CD4-positive, alpha-beta T cell (primary cell): ENCODE measurements around the gene ADAM8. TPM values are rescaled to one million over a fixed set of nuclear protein-coding genes. Genes with fewer than 3 reads are reported as not detected.

Source experiments
- ATAC-seq: fragments of 200-7000 bp; cut with Tn5 transposase; one replicate; pipeline ENCODE4 v1.10.0; 2022; ENCODE audit warnings: mild to moderate bottlenecking; ENCODE audit not compliant: poor library complexity
- CTCF ChIA-PET: fragments of 350-600 bp; sonication (Branson Sonifier 250); formaldehyde crosslinking; loops from one replicate; lab custom pipeline; 2021; ENCODE audit warnings: antibody characterized with exemption, inconsistent platforms; lab: Charles Lee
- POLR2A ChIA-PET: fragments of 350-600 bp; sonication (Branson Sonifier 250); formaldehyde crosslinking; loops from one replicate; lab custom pipeline; 2021; ENCODE audit warnings: antibody characterized with exemption, inconsistent platforms; lab: Charles Lee
- DNase-seq, 14 experiments: peaks; one replicate each; pipeline ENCODE4 v3.0.0-alpha.2; 2013 to 2020; ENCODE audit warnings: mixed read lengths in 2 of 14
- H3K27ac ChIP-seq, 2 donors: one replicate each; pipeline versions ENCODE4 v1.5.1 to v1.7.0; 2013; ENCODE audit warnings: low read length in 2 of 2, low read depth in 1 of 2, mild to moderate bottlenecking in 1 of 2
- H3K27me3 ChIP-seq, 2 experiments: 1 replicate in 1 of 2; 2 replicates in 1 of 2; pipeline versions ENCODE4 v1.6.1 to v1.7.0; 2013; ENCODE audit warnings: low read length in 2 of 2, control low read depth in 1 of 2, mild to moderate bottlenecking in 1 of 2, moderate library complexity in 1 of 2; ENCODE audit not compliant: insufficient read depth in 2 of 2, control insufficient read depth in 1 of 2
- H3K36me3 ChIP-seq: one replicate; pipeline ENCODE4 v1.6.1; 2013; ENCODE audit warnings: low read length, control low read depth; ENCODE audit not compliant: insufficient read depth
- H3K4me1 ChIP-seq: one replicate; pipeline ENCODE4 v1.6.1; 2013; ENCODE audit warnings: low read length, control low read depth; ENCODE audit not compliant: insufficient read depth
- H3K4me3 ChIP-seq: one replicate; pipeline ENCODE4 v1.5.1; 2013; ENCODE audit warnings: mild to moderate bottlenecking, low read length, moderate library complexity
- H3K9me3 ChIP-seq, 2 experiments: 1 replicate in 1 of 2; 2 replicates in 1 of 2; pipeline versions ENCODE4 v1.6.1 to v1.7.0; 2013; ENCODE audit warnings: low read length in 2 of 2, mild to moderate bottlenecking in 2 of 2, control low read depth in 1 of 2, moderate library complexity in 1 of 2; ENCODE audit not compliant: control insufficient read depth in 1 of 2, insufficient read depth in 1 of 2
- H3K27ac Mint-ChIP-seq: one replicate; pipeline ENCODE4 v1.8.0; 2020; ENCODE audit warnings: mixed read lengths
- H3K27me3 Mint-ChIP-seq: one replicate; pipeline ENCODE4 v1.8.0; 2021; ENCODE audit warnings: mixed read lengths
- H3K36me3 Mint-ChIP-seq: one replicate; pipeline ENCODE4 v1.8.0; 2021; ENCODE audit warnings: low read depth, mixed read lengths
- H3K4me1 Mint-ChIP-seq: one replicate; pipeline ENCODE4 v1.8.0; 2021; ENCODE audit warnings: low read depth, mixed read lengths
- H3K4me3 Mint-ChIP-seq: one replicate; pipeline ENCODE4 v1.8.0; 2020; ENCODE audit warnings: mild to moderate bottlenecking, mixed read lengths
- H3K9me3 Mint-ChIP-seq: one replicate; pipeline ENCODE4 v1.8.0; 2020; ENCODE audit warnings: mixed read lengths
- CTCF ChIP-seq: fragments of 200-600 bp; IDR thresholded peaks from one replicate; pipeline ENCODE4 v1.8.0; 2022; ENCODE audit warnings: antibody characterized with exemption, mild to moderate bottlenecking
- intact Hi-C, 2 experiments: fragments of 100-400 bp; cut with DNase I in 1 of 2; cut with micrococcal nuclease in 1 of 2; formaldehyde crosslinking; loops; one replicate each; pipeline versions ENCODE4 v1.15.1 to v1.9.0; 2023 to 2025; cut with DNase I, micrococcal nuclease
- total RNA-seq, 174 experiments: library from RNA in 2 of 174; stranded (reverse) in 2 of 174; gene quantifications; one replicate each; pipeline ENCODE4 v1.2.3 and lab custom pipeline; 2021 to 2026

ADAM8 gene
- total RNA-seq, 2 experiments from 2014 or later, result 95.6 to 95.9 TPM

GRCh38 chr10:133257489-133258065, 19.1 kb downstream of the ADAM8 start:
- H3K9me3 Mint-ChIP-seq, result no peaks in the 10 kb centered on the region
- ATAC-seq (no peak), DNase-seq (peak in 3 of 14 experiments; percentile 56 to 59 (median 57))
- H3K36me3 ChIP-seq, result peaks cover under 1% of the 10 kb centered on the region
- peaks cover 54% of the 10 kb centered on the region for H3K4me1 ChIP-seq
- H3K27ac ChIP-seq, result peak overlapping the region; percentile 21 to 87
- ChIA-PET CTCF (interaction anchor here (1.5 to 2.8 kb wide), 4 partner anchors 18 to 72 kb away, joined by 4 to 20 read pairs (median 11); partner anchors contain the start of gene ADAM8), POLR2A (interaction anchor here (1.0 to 2.7 kb wide), 4 partner anchors 19 to 50 kb away, joined by 3 to 20 read pairs (median 4); partner anchors contain the start of gene ADAM8)
- peaks cover 47% of the 10 kb centered on the region for H3K4me1 Mint-ChIP-seq
- H3K27ac Mint-ChIP-seq, result peak overlapping the region; percentile 99
- H3K4me3 ChIP-seq, result no peak overlapping the region
- no peaks in the 10 kb centered on the region for H3K27me3 ChIP-seq
- no peaks in the 10 kb centered on the region for H3K9me3 ChIP-seq
- peaks cover 5% of the 10 kb centered on the region for H3K27me3 Mint-ChIP-seq
- H3K36me3 Mint-ChIP-seq, result peaks cover 7% of the 10 kb centered on the region
- peak; percentile 28 for TF ChIP-seq CTCF
- peak overlapping the region; percentile 30 for H3K4me3 Mint-ChIP-seq
- intact Hi-C loops, result loop anchor here in 1 of 2 experiments (5.0 kb wide), 1 partner anchor 50 kb away; the partner anchor contains the start of genes TUBGCP2 and ZNF511

- DNase-seq (no peak), ATAC-seq (no peak)
- peaks cover 5% of the 10 kb centered on the region for H3K27me3 Mint-ChIP-seq
- peaks cover 7% of the 10 kb centered on the region for H3K36me3 Mint-ChIP-seq
- H3K27ac ChIP-seq, result no peak overlapping the region
- H3K27ac Mint-ChIP-seq, result peak overlapping the region; percentile 11
- H3K27me3 ChIP-seq, result no peaks in the 10 kb centered on the region
- no peaks in the 10 kb centered on the region for H3K9me3 ChIP-seq
- no peak for TF ChIP-seq CTCF
- H3K9me3 Mint-ChIP-seq, result no peaks in the 10 kb centered on the region
- CTCF ChIA-PET, result no interaction called here
- POLR2A ChIA-PET, result no interaction called here
- H3K4me1 ChIP-seq, result peaks cover 36% of the 10 kb centered on the region
- H3K4me3 Mint-ChIP-seq, result no peak overlapping the region
- H3K4me3 ChIP-seq, result no peak overlapping the region
- no peaks in the 10 kb centered on the region for H3K36me3 ChIP-seq
- intact Hi-C loops, result loop anchor here in 1 of 2 experiments (5.0 kb wide), 1 partner anchor 52 kb away; the partner anchor contains the start of genes TUBGCP2 and ZNF511
- H3K4me1 Mint-ChIP-seq, result peaks cover 31% of the 10 kb centered on the region
Measured at GRCh38 chr10:133255323-133255722, 21.3 kb downstream of the ADAM8 start.

GRCh38 chr10:133254421-133255120, 22.1 kb downstream of the ADAM8 start:
- H3K4me3 ChIP-seq, result no peak overlapping the region
- H3K27me3 Mint-ChIP-seq, result peaks cover 5% of the 10 kb centered on the region
- ChIA-PET CTCF (no interaction called here), POLR2A (no interaction called here)
- no peak for TF ChIP-seq CTCF
- no peaks in the 10 kb centered on the region for H3K9me3 Mint-ChIP-seq
- peak overlapping the region; percentile 11 for H3K27ac Mint-ChIP-seq
- no peak for DNase-seq
- H3K4me1 ChIP-seq, result peaks cover 29% of the 10 kb centered on the region
- no peaks in the 10 kb centered on the region for H3K9me3 ChIP-seq
- no peak overlapping the region for H3K4me3 Mint-ChIP-seq
- no peaks in the 10 kb centered on the region for H3K36me3 ChIP-seq
- H3K27ac ChIP-seq, result no peak overlapping the region
- no peak for ATAC-seq
- intact Hi-C loops, result loop anchor here in 1 of 2 experiments (5.0 kb wide), 1 partner anchor 53 kb away; the partner anchor contains the start of genes TUBGCP2 and ZNF511
- no peaks in the 10 kb centered on the region for H3K27me3 ChIP-seq
- H3K4me1 Mint-ChIP-seq, result peaks cover 24% of the 10 kb centered on the region
- H3K36me3 Mint-ChIP-seq, result peaks cover 6% of the 10 kb centered on the region
